DMS79 (cell line): ENCODE measurements around the gene C19orf53.

Experiments used
- DNase-seq: peaks from one replicate; lab custom pipeline; 2025; lab: John Stamatoyannopoulos, UW

C19orf53 gene

GRCh38 chr19:13826652-13827235 lies 52.5 kb downstream of the C19orf53 start:
- no peak for DNase-seq

- DNase-seq, result no peak
These were observed 53.4 kb downstream of the C19orf53 start for GRCh38 chr19:13827656-13828055.
